SU-DHL-6 (cell line): Measurements from ENCODE around the gene CTRB2.

Source experiments
- H2AFZ ChIP-seq: fragments of 200-600 bp; sonication (generic); 2 replicates; pipeline ENCODE4 v1.6.1; 2014; ENCODE audit warnings: low read depth, mild to moderate bottlenecking, moderate library complexity, mixed read lengths, antibody characterized with exemption, low read length; ENCODE audit not compliant: severe bottlenecking
- H3F3A ChIP-seq: fragments of 200-600 bp; shearing (Covaris generic); 2 replicates; pipeline ENCODE4 v1.6.0; 2016; ENCODE audit warnings: antibody characterized with exemption, mild to moderate bottlenecking; ENCODE audit not compliant: insufficient read depth
- H3K27ac ChIP-seq: fragments of 200-600 bp; sonication (generic); 2 replicates; pipeline ENCODE4 v1.5.1; 2016; ENCODE audit warnings: low read depth, mild to moderate bottlenecking, low read length, moderate library complexity, mixed read lengths
- H3K27me3 ChIP-seq: fragments of 200-600 bp; sonication (generic), shearing (Covaris generic); 2 replicates; pipeline ENCODE4 v1.6.0; 2014; ENCODE audit warnings: mild to moderate bottlenecking, low read length
- H3K36me3 ChIP-seq: fragments of 200-600 bp; sonication (generic); 2 replicates; pipeline ENCODE4 v1.6.1; 2014; ENCODE audit warnings: mild to moderate bottlenecking, low read length, mixed read lengths
- H3K4me2 ChIP-seq: fragments of 300-600, 200-600 bp; shearing (Covaris generic), sonication (generic); 2 replicates; pipeline ENCODE4 v1.6.0; 2014; ENCODE audit warnings: low read length, low read depth, mild to moderate bottlenecking; ENCODE audit not compliant: poor library complexity, severe bottlenecking
- H3K4me3 ChIP-seq: fragments of 200-600 bp; sonication (generic); 2 replicates; pipeline ENCODE4 v1.5.1; 2014; ENCODE audit warnings: antibody characterized with exemption, low read length, mild to moderate bottlenecking, mixed read lengths; ENCODE audit not compliant: insufficient read depth, poor library complexity, severe bottlenecking
- H3K79me2 ChIP-seq: fragments of 200-600 bp; sonication (generic); 2 replicates; pipeline ENCODE4 v1.6.1; 2014; ENCODE audit warnings: mild to moderate bottlenecking, low read length, moderate library complexity; ENCODE audit not compliant: insufficient read depth
- H3K9ac ChIP-seq: fragments of 200-600 bp; sonication (generic); 2 replicates; pipeline ENCODE4 v1.7.0; 2014; ENCODE audit warnings: mild to moderate bottlenecking, low read length
- H3K9me2 ChIP-seq: fragments of 200-600 bp; sonication (generic); replicated peaks from 2 replicates; pipeline ENCODE4 v1.6.1; 2014; ENCODE audit warnings: low read length; ENCODE audit not compliant: insufficient read depth
- H3K9me3 ChIP-seq: fragments of 200-600 bp; sonication (generic); 2 replicates; pipeline ENCODE4 v1.6.1; 2014; ENCODE audit warnings: low read length, mixed read lengths; ENCODE audit not compliant: insufficient read depth
- H4K20me1 ChIP-seq: fragments of 200-600 bp; sonication (generic); 2 replicates; pipeline ENCODE4 v1.6.1; 2014; ENCODE audit warnings: low read depth, mild to moderate bottlenecking, antibody characterized with exemption, low read length, moderate library complexity, mixed read lengths
- EZH2phosphoT487 ChIP-seq: fragments of 200-600 bp; sonication (generic), shearing (Covaris generic); conservative IDR thresholded peaks from 2 replicates; pipeline ENCODE4 v1.6.1; 2018; ENCODE audit warnings: mild to moderate bottlenecking, antibody characterized with exemption, low read length, moderate library complexity, mixed read lengths
- TF ChIP-seq, protein P1 (sequence below): fragments of 200-600 bp; sonication (generic); IDR thresholded peaks from one replicate; pipeline ENCODE4 v1.5.1; 2017; ENCODE audit warnings: antibody characterized with exemption, mild to moderate bottlenecking, low read length, moderate library complexity; ENCODE audit not compliant: insufficient read depth, poor library complexity, severe bottlenecking

CTRB2 gene

GRCh38 chr16:75228143-75228976, 21.4 kb upstream of the CTRB2 start:
- H3K36me3 ChIP-seq: no peaks in the 10 kb centered on the region
- H4K20me1 ChIP-seq: no peaks in the 10 kb centered on the region
- TF ChIP-seq, protein P1, sequence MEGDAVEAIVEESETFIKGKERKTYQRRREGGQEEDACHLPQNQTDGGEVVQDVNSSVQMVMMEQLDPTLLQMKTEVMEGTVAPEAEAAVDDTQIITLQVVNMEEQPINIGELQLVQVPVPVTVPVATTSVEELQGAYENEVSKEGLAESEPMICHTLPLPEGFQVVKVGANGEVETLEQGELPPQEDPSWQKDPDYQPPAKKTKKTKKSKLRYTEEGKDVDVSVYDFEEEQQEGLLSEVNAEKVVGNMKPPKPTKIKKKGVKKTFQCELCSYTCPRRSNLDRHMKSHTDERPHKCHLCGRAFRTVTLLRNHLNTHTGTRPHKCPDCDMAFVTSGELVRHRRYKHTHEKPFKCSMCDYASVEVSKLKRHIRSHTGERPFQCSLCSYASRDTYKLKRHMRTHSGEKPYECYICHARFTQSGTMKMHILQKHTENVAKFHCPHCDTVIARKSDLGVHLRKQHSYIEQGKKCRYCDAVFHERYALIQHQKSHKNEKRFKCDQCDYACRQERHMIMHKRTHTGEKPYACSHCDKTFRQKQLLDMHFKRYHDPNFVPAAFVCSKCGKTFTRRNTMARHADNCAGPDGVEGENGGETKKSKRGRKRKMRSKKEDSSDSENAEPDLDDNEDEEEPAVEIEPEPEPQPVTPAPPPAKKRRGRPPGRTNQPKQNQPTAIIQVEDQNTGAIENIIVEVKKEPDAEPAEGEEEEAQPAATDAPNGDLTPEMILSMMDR: no peak
- TF ChIP-seq EZH2phosphoT487: no peak
- H3K27ac ChIP-seq: no peak overlapping the region
- no peaks in the 10 kb centered on the region for H3K27me3 ChIP-seq
- H3K9me3 ChIP-seq: no peaks in the 10 kb centered on the region
- no peak overlapping the region for H3K4me2 ChIP-seq
- H3F3A ChIP-seq: no peaks in the 10 kb centered on the region
- H2AFZ ChIP-seq: no peak overlapping the region
- H3K4me3 ChIP-seq: no peak overlapping the region
- H3K9ac ChIP-seq: no peak overlapping the region
- no peaks in the 10 kb centered on the region for H3K9me2 ChIP-seq
- no peaks in the 10 kb centered on the region for H3K79me2 ChIP-seq

DNA sequence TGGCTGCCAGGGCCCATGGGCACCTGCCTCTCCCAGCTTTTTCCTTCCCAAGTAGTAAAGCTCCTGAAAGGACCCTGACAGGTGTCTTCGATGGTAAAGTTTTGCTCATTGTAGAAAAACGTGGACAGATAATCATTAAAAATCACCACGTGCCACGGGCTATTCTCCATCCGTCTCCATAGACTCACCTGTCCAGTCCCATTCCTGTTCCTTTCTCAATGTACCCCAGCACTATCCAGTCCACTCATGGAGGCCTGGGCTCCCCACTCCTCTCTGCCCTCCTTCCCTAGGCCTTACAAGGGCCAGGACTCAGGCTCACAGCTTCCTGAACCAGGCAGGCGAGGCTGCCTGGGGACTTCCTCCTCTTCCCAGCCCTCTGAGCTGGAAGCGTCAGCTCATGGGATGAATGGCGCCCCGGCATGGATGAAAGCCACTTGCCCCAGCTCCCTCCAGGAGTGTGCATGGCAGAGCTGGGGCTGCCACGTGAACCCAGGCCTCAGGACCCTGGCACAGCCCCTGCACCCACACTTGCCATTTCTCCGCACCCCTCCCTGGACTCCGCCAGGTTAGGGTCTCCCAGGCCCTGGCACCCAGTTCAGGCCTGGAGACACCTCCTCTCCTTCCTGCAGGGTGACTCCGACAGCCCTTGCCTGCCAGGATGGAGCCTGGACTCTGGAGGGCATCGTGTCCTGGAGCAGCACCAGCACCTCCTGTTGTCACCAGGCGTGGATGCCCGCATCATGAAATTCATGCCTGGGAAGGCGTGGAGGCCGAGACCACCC, 20.6 kb upstream of the CTRB2 start:
- no peak overlapping the region for H3K9ac ChIP-seq
- no peaks in the 10 kb centered on the region for H3K27me3 ChIP-seq
- H3K79me2 ChIP-seq: no peaks in the 10 kb centered on the region
- H3K4me2 ChIP-seq: no peak overlapping the region
- no peak overlapping the region for H3K27ac ChIP-seq
- H3K36me3 ChIP-seq: no peaks in the 10 kb centered on the region
- no peak overlapping the region for H2AFZ ChIP-seq
- no peaks in the 10 kb centered on the region for H3F3A ChIP-seq
- H3K9me3 ChIP-seq: no peaks in the 10 kb centered on the region
- no peaks in the 10 kb centered on the region for H3K9me2 ChIP-seq
- no peak overlapping the region for H3K4me3 ChIP-seq
- TF ChIP-seq, protein P1: no peak
- no peak for TF ChIP-seq EZH2phosphoT487
- H4K20me1 ChIP-seq: no peaks in the 10 kb centered on the region

DNA sequence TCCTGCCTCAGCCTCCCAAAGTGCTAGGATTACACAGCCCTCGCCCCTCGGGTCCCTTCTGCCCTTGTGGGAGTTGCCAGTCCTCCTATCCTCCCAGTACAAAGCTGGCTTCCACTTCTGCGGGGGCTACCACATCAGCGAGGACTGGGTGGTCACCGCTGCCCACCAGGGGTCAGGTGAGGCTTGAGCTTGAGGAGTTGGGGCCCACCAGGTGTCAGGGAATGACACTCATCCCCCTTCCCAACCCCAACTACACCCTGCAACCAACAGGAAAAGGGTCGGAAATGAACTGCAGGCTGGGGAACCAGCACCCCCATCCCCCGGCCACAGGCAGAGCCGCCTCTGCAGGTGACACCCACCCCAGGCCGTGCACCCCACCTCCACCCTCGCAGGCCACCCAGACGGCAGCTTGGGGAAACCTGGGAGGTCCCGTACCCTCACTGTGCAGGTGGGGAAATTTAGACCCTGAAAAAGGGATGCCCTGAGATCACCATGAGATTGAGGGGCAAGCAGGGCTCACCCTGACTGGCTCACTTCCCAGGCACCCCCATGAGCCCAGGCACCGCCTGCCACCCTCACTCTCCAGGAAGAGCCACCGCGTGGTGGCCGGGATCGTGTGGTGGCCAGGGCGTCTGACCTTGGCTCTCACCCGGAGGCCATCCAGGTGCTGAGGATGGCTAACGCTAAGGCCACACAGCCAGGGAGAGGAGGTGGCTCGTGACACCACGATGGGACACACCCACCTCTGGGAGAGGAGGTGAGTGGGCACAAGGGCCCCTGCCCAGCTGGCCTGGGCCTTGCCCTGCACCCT, 19.8 kb upstream of the CTRB2 start:
- Histone ChIP-seq H3K9me3 (no peaks in the 10 kb centered on the region), H3K9me2 (no peaks in the 10 kb centered on the region), H4K20me1 (no peaks in the 10 kb centered on the region), H3F3A (no peaks in the 10 kb centered on the region), H3K27me3 (no peaks in the 10 kb centered on the region), H3K4me3 (no peak overlapping the region), H3K4me2 (no peak overlapping the region), H3K36me3 (no peaks in the 10 kb centered on the region), H3K27ac (no peak overlapping the region), H2AFZ (no peak overlapping the region), H3K9ac (no peak overlapping the region), H3K79me2 (no peaks in the 10 kb centered on the region)
- TF ChIP-seq EZH2phosphoT487: no peak
- TF ChIP-seq, protein P1: no peak
